ENCODE measurements around the gene CTSA. TPM values are rescaled to one million over a fixed set of nuclear protein-coding genes. Genes with fewer than 3 reads are reported as not detected.

Gene CTSA
- total and polyA plus RNA-seq, 2 experiments from 2014 or later: 39.9 to 63.9 TPM

- ATAC-seq (no peak), DNase-seq (ENCODE audit: low spot score) (no peak)
- Histone ChIP-seq H3F3A (replicated peaks; ENCODE audit: low read depth) (peaks cover 4% of the 10 kb centered on the region; the same call in 1 of the 2 replicates), H3K4me2 (no peak overlapping the region), H3K4me3 (no peak overlapping the region), H2AFZ (no peak overlapping the region), H3K36me3 (ENCODE audit: insufficient read depth) (peaks cover 19% of the 10 kb centered on the region; the same call in 1 of the 2 replicates), H3K27ac (ENCODE audit: low read depth) (no peak overlapping the region), H3K79me2 (replicated peaks; ENCODE audit: insufficient read depth) (no peaks in the 10 kb centered on the region), H3K4me1 (ENCODE audit: insufficient read depth) (no peaks in the 10 kb centered on the region; the same call in 1 of the 2 replicates), H3K9me2 (ENCODE audit: insufficient read depth) (no peaks in the 10 kb centered on the region), H4K20me1 (replicated peaks; ENCODE audit: insufficient read depth) (no peaks in the 10 kb centered on the region; the same call in 1 of the 2 replicates), H3K27me3 (ENCODE audit: insufficient read depth) (no peaks in the 10 kb centered on the region)
- no peak overlapping the region for H3K27ac Mint-ChIP-seq
- no peaks in the 10 kb centered on the region for H3K9me3 Mint-ChIP-seq
- no peak overlapping the region for H3K4me3 Mint-ChIP-seq
- H3K36me3 Mint-ChIP-seq (ENCODE audit: low read depth): peaks cover 52% of the 10 kb centered on the region
- TF ChIP-seq CREB1 (CRISPR knock-in tag; IDR thresholded peaks at IDR 0.05; ENCODE audit: low read depth) (no peak), NANOG (IDR thresholded peaks at IDR 0.05; ENCODE audit: borderline replicate concordance) (no peak), POLR2AphosphoS5 (IDR thresholded peaks at IDR 0.05; ENCODE audit: low read depth) (no peak), REST (IDR thresholded peaks at IDR 0.05; ENCODE audit: unreplicated experiment) (no peak), CTCF (conservative IDR thresholded peaks at IDR 0.05; ENCODE audit: low read depth in 2 of 2) (no peak)
- no peaks in the 10 kb centered on the region for H3K4me1 Mint-ChIP-seq
- peaks cover 7% of the 10 kb centered on the region for H3K27me3 Mint-ChIP-seq (ENCODE audit: insufficient read depth, low read depth, poor library complexity)
These were observed 55.2 kb downstream of the CTSA start for GRCh38 chr20:45946149-45946970.

- Histone ChIP-seq H3K9me2 (ENCODE audit: insufficient read depth) (no peaks in the 10 kb centered on the region), H3K4me3 (no peak overlapping the region), H2AFZ (no peak overlapping the region), H3K79me2 (replicated peaks; ENCODE audit: insufficient read depth) (no peaks in the 10 kb centered on the region), H4K20me1 (replicated peaks; ENCODE audit: insufficient read depth) (no peaks in the 10 kb centered on the region; the same call in 1 of the 2 replicates), H3K36me3 (ENCODE audit: insufficient read depth) (peaks cover 19% of the 10 kb centered on the region; the same call in 1 of the 2 replicates), H3K27me3 (ENCODE audit: insufficient read depth) (no peaks in the 10 kb centered on the region), H3K4me1 (ENCODE audit: insufficient read depth) (no peaks in the 10 kb centered on the region; the same call in 1 of the 2 replicates), H3K27ac (ENCODE audit: low read depth) (no peak overlapping the region), H3K4me2 (no peak overlapping the region), H3F3A (replicated peaks; ENCODE audit: low read depth) (peaks cover 4% of the 10 kb centered on the region; the same call in 1 of the 2 replicates)
- peaks cover 9% of the 10 kb centered on the region for H3K27me3 Mint-ChIP-seq (ENCODE audit: insufficient read depth, low read depth, poor library complexity)
- no peak for TF ChIP-seq JUNB (IDR thresholded peaks at IDR 0.05; ENCODE audit: unreplicated experiment)
- no peak for TF ChIP-seq STAT1 (IDR thresholded peaks at IDR 0.05; ENCODE audit: unreplicated experiment)
- no peak for TF ChIP-seq ZNF331 (CRISPR knock-in tag; IDR thresholded peaks at IDR 0.05; ENCODE audit: low read depth)
- no peak for TF ChIP-seq EZH2 (IDR thresholded peaks at IDR 0.05; ENCODE audit: low read depth, unreplicated experiment)
- TF ChIP-seq POLR2AphosphoS5 (IDR thresholded peaks at IDR 0.05; ENCODE audit: low read depth): no peak
- H3K4me1 Mint-ChIP-seq: peaks cover 5% of the 10 kb centered on the region; the same call in 2 of the 3 replicates
- H3K27ac Mint-ChIP-seq: no peak overlapping the region
- H3K9me3 Mint-ChIP-seq: no peaks in the 10 kb centered on the region
- ATAC-seq (no peak), DNase-seq (ENCODE audit: low spot score) (no peak)
- H3K36me3 Mint-ChIP-seq (ENCODE audit: low read depth): peaks cover 59% of the 10 kb centered on the region
- H3K4me3 Mint-ChIP-seq: no peak overlapping the region
These were observed 56.2 kb downstream of the CTSA start for GRCh38 chr20:45947110-45947866.

All from GM23338 (cell line).